Type B pancreatic cell (in vitro differentiated cells): Measurements from ENCODE around the gene TELO2. TPM values are rescaled to one million over a fixed set of nuclear protein-coding genes. Genes with fewer than 3 reads are reported as not detected.

Experiments
- DNase-seq: peaks from one replicate; pipeline ENCODE4 v3.0.0; 2021; ENCODE audit warnings: mixed read lengths; ENCODE audit not compliant: unreplicated experiment; ENCODE audit errors: extremely low spot score
- H3K27ac Mint-ChIP-seq: 2 replicates; pipeline ENCODE4 v1.8.0; 2021; ENCODE audit warnings: mild to moderate bottlenecking, mixed read lengths
- H3K27me3 Mint-ChIP-seq: 2 replicates; pipeline ENCODE4 v1.8.0; 2021; ENCODE audit warnings: mixed read lengths
- H3K36me3 Mint-ChIP-seq: 2 replicates; pipeline ENCODE4 v1.8.0; 2021; ENCODE audit warnings: mixed read lengths
- H3K4me1 Mint-ChIP-seq: one replicate; pipeline ENCODE4 v1.8.0; 2021; ENCODE audit warnings: mixed read lengths; ENCODE audit not compliant: unreplicated experiment
- H3K4me3 Mint-ChIP-seq: 2 replicates; pipeline ENCODE4 v1.8.0; 2021; ENCODE audit warnings: mild to moderate bottlenecking, mixed read lengths
- H3K9me3 Mint-ChIP-seq: 2 replicates; pipeline ENCODE4 v1.8.0; 2021; ENCODE audit warnings: mixed read lengths
- CTCF ChIP-seq: fragments of 200-600 bp; sonication (generic); conservative IDR thresholded peaks from 2 replicates; pipeline ENCODE4 v1.5.0; 2021; ENCODE audit warnings: antibody characterized with exemption, mild to moderate bottlenecking
- total RNA-seq: library from RNA; stranded (reverse); gene quantifications from 2 replicates; pipeline ENCODE4 v1.2.1, GENCODE V29; 2021; ENCODE audit warnings: low replicate concordance

Gene TELO2
- total RNA-seq, 1 donor from 2014 or later: 65.4 TPM

GRCh38 chr16:1450218-1450617 lies 42.9 kb upstream of the TELO2 start:
- Mint-ChIP-seq H3K4me1 (no peaks in the 10 kb centered on the region), H3K4me3 (no peak overlapping the region), H3K9me3 (no peaks in the 10 kb centered on the region), H3K27ac (no peak overlapping the region), H3K27me3 (no peaks in the 10 kb centered on the region), H3K36me3 (no peaks in the 10 kb centered on the region)
- TF ChIP-seq CTCF: no peak
- DNase-seq: no peak

- TF ChIP-seq CTCF: no peak
- no peaks in the 10 kb centered on the region for H3K4me1 Mint-ChIP-seq
Measured at GRCh38 chr16:1450841-1451240, 42.3 kb upstream of the TELO2 start.

GRCh38 chr16:1451702-1452392 lies 41.3 kb upstream of the TELO2 start:
- Mint-ChIP-seq H3K4me3 (no peak overlapping the region), H3K4me1 (no peaks in the 10 kb centered on the region), H3K27me3 (no peaks in the 10 kb centered on the region), H3K9me3 (no peaks in the 10 kb centered on the region), H3K36me3 (no peaks in the 10 kb centered on the region), H3K27ac (no peak overlapping the region)
- no peak for DNase-seq
- no peak for TF ChIP-seq CTCF

More at GRCh38 chr16:1450841-1451240, 42.3 kb upstream of the TELO2 start:
- Mint-ChIP-seq H3K27ac (no peak overlapping the region), H3K9me3 (no peaks in the 10 kb centered on the region), H3K36me3 (no peaks in the 10 kb centered on the region), H3K27me3 (no peaks in the 10 kb centered on the region), H3K4me3 (no peak overlapping the region)
- no peak for DNase-seq

GRCh38 chr16:1452530-1452929 lies 40.6 kb upstream of the TELO2 start:
- Mint-ChIP-seq H3K27me3 (no peaks in the 10 kb centered on the region), H3K4me3 (no peak overlapping the region)

GRCh38 chr16:1453316-1453715 lies 39.8 kb upstream of the TELO2 start:
- Mint-ChIP-seq H3K27ac (no peak overlapping the region), H3K36me3 (no peaks in the 10 kb centered on the region), H3K4me1 (no peaks in the 10 kb centered on the region), H3K27me3 (no peaks in the 10 kb centered on the region), H3K4me3 (no peak overlapping the region), H3K9me3 (no peaks in the 10 kb centered on the region)
- no peak for TF ChIP-seq CTCF
- no peak for DNase-seq

More at GRCh38 chr16:1452530-1452929, 40.6 kb upstream of the TELO2 start:
- DNase-seq: no peak
- no peaks in the 10 kb centered on the region for H3K4me1 Mint-ChIP-seq
- no peaks in the 10 kb centered on the region for H3K9me3 Mint-ChIP-seq
- H3K27ac Mint-ChIP-seq: no peak overlapping the region
- TF ChIP-seq CTCF: no peak
- H3K36me3 Mint-ChIP-seq: no peaks in the 10 kb centered on the region

GRCh38 chr16:1454561-1454960 lies 38.6 kb upstream of the TELO2 start:
- Mint-ChIP-seq H3K36me3 (no peaks in the 10 kb centered on the region), H3K27ac (no peak overlapping the region), H3K27me3 (no peaks in the 10 kb centered on the region), H3K4me1 (no peaks in the 10 kb centered on the region), H3K9me3 (no peaks in the 10 kb centered on the region), H3K4me3 (no peak overlapping the region)
- TF ChIP-seq CTCF: no peak
- DNase-seq: no peak
